ENCODE data around the gene MRPS2. TPM values are rescaled to one million over a fixed set of nuclear protein-coding genes. Genes with fewer than 3 reads are reported as not detected.
"Not testable (repeated sequence)": the region's sequence is repeated elsewhere in the genome, so short reads cannot be mapped to it uniquely, and the experiment has no call there.

Gene MRPS2
- total RNA-seq, 1 donor, result 12.1 TPM

DNA sequence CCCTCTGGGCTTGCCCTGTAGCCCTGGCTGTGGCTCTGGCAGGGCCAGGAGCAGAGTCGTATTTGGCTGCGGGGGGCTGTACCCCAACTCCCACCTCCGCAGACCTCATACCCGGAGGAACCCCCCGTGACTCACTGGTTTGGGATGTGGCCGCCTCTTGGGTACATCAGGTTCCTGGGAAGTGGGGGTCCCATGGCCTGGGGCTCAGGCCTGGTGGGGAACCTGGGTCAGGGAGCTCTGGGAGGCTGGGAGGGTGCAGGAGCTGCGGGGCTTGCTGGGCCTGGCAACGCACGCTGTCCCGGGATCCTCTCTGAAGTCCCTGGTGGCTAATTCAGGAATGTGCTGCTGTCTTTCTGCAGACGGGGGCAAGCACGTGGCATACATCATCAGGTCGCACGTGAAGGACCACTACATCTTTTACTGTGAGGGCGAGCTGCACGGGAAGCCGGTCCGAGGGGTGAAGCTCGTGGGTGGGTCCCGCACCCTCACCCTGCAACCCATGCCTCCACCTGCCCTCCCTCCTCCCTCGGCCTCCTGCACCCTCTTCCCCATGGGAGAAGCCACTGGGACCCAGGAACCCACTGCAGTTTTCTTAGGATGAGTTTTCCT is 23.1 kb downstream of the MRPS2 start:
- no peak overlapping the region for H3K4me3 ChIP-seq (ENCODE audit: low read depth, low read length)
- no peak for DNase-seq (ENCODE audit: low read depth)
- TF ChIP-seq, protein P1, sequence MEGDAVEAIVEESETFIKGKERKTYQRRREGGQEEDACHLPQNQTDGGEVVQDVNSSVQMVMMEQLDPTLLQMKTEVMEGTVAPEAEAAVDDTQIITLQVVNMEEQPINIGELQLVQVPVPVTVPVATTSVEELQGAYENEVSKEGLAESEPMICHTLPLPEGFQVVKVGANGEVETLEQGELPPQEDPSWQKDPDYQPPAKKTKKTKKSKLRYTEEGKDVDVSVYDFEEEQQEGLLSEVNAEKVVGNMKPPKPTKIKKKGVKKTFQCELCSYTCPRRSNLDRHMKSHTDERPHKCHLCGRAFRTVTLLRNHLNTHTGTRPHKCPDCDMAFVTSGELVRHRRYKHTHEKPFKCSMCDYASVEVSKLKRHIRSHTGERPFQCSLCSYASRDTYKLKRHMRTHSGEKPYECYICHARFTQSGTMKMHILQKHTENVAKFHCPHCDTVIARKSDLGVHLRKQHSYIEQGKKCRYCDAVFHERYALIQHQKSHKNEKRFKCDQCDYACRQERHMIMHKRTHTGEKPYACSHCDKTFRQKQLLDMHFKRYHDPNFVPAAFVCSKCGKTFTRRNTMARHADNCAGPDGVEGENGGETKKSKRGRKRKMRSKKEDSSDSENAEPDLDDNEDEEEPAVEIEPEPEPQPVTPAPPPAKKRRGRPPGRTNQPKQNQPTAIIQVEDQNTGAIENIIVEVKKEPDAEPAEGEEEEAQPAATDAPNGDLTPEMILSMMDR (IDR thresholded peaks at IDR 0.05; ENCODE audit: insufficient read depth, low read depth, low read length), result no peak

DNA sequence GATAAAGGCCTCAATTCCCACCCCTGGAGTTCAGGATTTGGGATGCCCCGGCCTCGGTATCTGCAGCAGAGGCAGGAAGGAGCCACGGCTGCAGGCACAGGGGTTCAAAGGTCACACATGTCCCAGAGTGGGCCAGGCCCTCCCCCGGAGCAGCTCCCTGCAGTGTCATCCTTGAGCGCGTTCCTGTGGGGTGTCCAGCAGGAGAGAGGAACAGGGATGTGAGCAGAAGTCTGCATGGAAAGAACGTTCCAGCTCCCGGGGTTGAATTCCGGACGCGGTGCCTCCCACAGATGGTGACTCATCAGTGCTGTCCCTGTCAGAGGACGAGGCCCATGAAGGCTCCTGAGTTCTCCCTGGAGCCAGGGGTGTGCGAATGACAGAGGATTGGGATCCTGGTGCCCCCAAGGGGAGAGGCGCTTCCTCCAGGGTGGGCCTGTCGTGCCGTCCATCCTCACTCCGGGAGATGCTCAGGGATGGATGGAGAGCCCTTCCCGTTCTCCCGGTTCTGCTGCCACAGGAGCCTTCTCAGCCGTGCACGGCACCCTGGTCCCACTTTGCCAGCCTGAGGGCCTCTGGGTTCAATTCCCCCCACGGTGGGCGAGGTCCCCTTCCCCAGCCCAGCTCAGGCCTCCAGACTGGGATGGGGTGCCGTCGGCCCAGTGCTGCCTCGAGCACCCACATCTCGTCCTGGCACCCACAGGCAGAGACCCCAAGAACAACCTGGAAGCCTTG is 23.8 kb downstream of the MRPS2 start:
- TF ChIP-seq, protein P1 (IDR thresholded peaks at IDR 0.05; ENCODE audit: insufficient read depth, low read depth, low read length), result no peak
- peak; percentile 67 for DNase-seq (ENCODE audit: low read depth)
- H3K4me3 ChIP-seq (ENCODE audit: low read depth, low read length), result no peak overlapping the region

DNA sequence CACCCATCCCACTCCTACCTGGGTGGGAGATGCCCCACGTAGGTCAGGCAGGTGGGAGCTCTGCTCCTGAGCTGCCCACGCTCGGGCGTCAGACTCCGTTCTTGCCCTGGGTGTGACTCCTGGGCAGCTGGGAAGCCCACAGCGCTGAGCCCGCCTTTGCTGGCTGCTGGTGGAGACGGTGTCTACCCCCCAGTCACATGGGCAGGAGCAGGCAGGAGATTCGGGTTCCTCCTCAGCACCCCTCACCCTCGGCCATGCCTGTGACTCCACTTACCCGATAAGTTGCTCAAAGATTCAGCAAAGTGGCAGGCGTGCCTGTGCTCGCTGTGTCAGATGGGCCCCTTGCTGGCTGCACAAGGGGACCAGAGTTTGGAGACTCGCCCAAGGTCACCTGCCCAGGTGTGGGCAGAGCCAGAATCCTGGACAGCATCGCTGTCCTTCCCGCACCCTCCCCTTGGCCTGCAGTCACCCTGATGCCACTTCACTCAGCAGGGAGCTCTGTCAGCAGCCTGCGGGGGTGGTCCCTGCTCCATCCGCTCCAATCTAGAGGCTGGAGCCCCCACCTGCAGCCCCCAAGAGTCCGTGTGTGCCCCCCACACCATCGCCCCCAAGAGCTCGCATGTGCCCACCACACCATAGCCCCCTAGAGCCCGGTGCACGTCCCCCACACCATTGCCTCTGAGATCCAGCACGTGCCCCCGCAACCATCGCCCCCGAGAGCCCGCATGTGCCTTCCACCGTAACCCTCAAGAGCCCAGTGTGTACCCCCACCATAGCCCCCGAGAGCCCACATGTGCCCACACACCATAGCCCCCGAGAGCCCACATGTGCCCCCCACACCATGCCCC is 25.0 kb downstream of the MRPS2 start:
- no peak for DNase-seq (ENCODE audit: low read depth)
- no peak overlapping the region for H3K4me3 ChIP-seq (ENCODE audit: low read depth, low read length)
- TF ChIP-seq, protein P1 (IDR thresholded peaks at IDR 0.05; ENCODE audit: insufficient read depth, low read depth, low read length), result no peak

DNA sequence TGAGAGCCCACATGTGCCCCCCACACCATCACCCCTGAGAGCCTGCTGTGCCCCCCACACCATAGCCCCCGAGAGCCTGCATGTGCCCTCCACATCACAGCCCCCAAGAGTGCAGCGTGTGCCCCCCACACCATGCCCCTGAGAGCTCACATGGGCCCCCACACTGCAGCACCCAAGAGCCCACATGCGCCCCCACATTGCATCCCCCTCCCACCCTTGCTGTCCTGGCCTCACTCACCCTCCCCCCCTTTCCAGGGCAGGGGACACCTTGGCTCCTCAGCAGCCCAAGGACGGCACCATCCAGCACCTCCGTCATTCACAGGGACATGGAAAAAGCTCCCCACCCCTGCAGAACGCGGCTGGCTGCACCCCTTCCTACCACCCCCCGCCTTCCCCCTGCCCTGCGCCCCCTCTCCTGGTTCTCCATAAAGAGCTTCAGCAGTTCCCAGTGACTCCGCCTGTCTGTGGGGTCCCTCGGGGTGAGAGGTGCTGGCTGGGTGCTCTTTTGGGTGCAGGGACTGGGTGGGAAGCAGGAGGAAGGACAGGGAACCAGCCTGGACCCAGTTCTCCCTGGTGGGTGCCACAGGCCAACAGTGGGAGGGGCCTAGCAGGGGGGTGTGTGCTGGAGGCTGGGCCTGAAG is 25.7 kb downstream of the MRPS2 start:
- TF ChIP-seq, protein P1 (IDR thresholded peaks at IDR 0.05; ENCODE audit: insufficient read depth, low read depth, low read length), result no peak
- H3K4me3 ChIP-seq (ENCODE audit: low read depth, low read length), result no peak overlapping the region
- DNase-seq (ENCODE audit: low read depth), result no peak

DNA sequence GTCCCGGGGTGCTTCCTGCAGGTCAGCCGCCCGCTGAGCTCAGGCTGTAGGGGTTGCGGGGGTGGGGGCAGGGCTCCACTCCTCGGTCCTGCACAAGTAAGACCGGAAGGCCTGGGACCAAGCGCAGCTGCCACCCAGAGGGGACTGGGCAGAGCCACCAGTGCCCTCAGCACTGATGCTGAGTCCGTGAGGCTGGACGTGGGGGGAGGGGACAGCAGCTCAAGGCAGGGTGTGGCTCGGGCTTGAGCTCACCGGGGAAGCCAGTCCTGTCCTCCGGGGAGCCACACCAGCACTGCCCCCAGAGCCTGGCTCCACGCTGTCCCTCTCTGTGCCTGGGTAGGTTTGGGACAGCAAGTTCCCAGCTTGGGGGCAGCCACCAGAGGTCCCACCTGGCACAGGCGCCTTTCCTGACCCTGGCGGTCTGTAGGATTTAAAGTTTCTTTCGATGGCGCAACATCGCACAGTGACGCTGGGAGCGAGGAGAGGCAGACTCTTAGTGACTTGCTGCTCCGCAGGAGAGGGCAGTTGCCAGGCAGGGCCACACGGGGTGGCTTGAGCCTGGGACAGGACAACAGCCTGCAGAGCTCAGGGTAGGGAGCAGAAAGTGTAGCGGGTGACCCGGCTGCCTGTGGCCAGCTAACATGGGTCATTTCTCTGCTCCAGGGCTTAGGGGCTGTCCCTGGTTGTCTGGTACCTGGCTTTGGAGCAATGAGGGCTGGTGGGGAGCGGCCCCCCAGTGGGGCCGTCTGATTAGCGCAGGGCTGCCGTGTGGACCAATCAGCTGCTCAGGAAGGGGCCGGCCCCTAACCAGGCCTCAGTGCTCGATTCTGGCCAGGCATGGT is 26.5 kb downstream of the MRPS2 start:
- TF ChIP-seq, protein P1 (IDR thresholded peaks at IDR 0.05; ENCODE audit: insufficient read depth, low read depth, low read length), result no peak
- DNase-seq (ENCODE audit: low read depth), result no peak

DNA sequence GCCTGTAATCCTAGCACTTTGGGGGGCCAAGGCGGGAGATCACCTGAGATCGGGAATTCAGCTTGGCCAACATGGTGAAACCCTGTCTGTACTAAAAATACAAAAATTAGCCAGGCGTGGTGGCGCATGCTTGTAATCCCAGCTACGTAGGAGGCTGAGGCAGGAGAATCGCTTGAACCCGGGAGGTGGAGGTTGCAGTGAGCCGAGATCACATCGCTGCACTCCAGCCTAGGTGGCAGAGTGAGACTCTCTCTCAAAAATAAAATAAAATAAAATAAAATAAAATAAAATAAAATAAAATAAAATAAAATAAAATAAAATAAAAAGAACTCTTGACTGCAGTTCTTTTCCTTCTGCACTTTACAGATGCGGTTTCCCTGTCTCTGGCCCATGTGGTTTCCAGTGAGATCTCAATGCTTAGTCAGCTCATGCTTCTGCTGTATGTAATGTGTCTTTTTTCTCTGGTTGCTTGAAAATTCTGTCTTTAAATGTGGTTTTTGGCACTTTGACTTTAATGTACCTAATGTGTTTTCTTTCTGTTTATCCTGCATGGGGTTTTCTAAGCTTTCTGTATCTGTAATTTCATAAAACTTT is 28.5 kb downstream of the MRPS2 start:
- DNase-seq (ENCODE audit: low read depth); H3K4me3 ChIP-seq (ENCODE audit: low read depth, low read length): not testable (repeated sequence)

More for the DNA sequence above, 26.5 kb downstream of the MRPS2 start:
- H3K4me3 ChIP-seq (ENCODE audit: low read depth, low read length), result no peak overlapping the region
